Natural killer cell (primary cell): Measurements from ENCODE around the gene ATP5MK. TPM values are rescaled to one million over a fixed set of nuclear protein-coding genes. Genes with fewer than 3 reads are reported as not detected.

Source experiments
- ATAC-seq, 3 donors: fragments of 150-1000 bp in 2 of 3; fragments of 200-7000 bp in 1 of 3; cut with Tn5 transposase; 1 replicate in 1 of 3; 2 replicates in 2 of 3; pipeline ENCODE4 v1.10.0; 2021; ENCODE audit warnings: mild to moderate bottlenecking in 2 of 3, moderate library complexity in 2 of 3
- DNase-seq, 2 donors: peaks; one replicate each; pipeline versions ENCODE4 v3.0.0 to v3.0.0-alpha.2; 2013 to 2021; ENCODE audit warnings: mixed read lengths in 1 of 2
- H3K27ac ChIP-seq: one replicate; pipeline ENCODE4 v1.5.1; 2013; ENCODE audit warnings: mild to moderate bottlenecking, low read length
- H3K27me3 ChIP-seq: one replicate; pipeline ENCODE4 v1.6.1; 2013; ENCODE audit warnings: low read length; ENCODE audit not compliant: control insufficient read depth, insufficient read depth
- H3K36me3 ChIP-seq: one replicate; pipeline ENCODE4 v1.6.1; 2013; ENCODE audit warnings: low read length; ENCODE audit not compliant: control insufficient read depth, insufficient read depth
- H3K4me1 ChIP-seq: one replicate; pipeline ENCODE4 v1.6.1; 2013; ENCODE audit warnings: low read length; ENCODE audit not compliant: control insufficient read depth, insufficient read depth
- H3K4me3 ChIP-seq: one replicate; pipeline ENCODE4 v1.5.1; 2013; ENCODE audit warnings: low read length
- H3K9me3 ChIP-seq: one replicate; pipeline ENCODE4 v1.6.1; 2013; ENCODE audit warnings: low read length; ENCODE audit not compliant: control insufficient read depth, insufficient read depth
- H3K27ac Mint-ChIP-seq, 2 donors: one replicate each; pipeline ENCODE4 v1.8.0; 2022; ENCODE audit warnings: mild to moderate bottlenecking in 2 of 2, mixed read lengths in 2 of 2, moderate library complexity in 1 of 2
- H3K27me3 Mint-ChIP-seq, 2 donors: one replicate each; pipeline ENCODE4 v1.8.0; 2022; ENCODE audit warnings: low read depth in 2 of 2, mixed read lengths in 2 of 2
- H3K36me3 Mint-ChIP-seq: one replicate; pipeline ENCODE4 v1.8.0; 2022; ENCODE audit warnings: mixed read lengths
- H3K4me1 Mint-ChIP-seq, 2 donors: one replicate each; pipeline ENCODE4 v1.8.0; 2022; ENCODE audit warnings: mixed read lengths in 2 of 2
- H3K4me3 Mint-ChIP-seq: one replicate; pipeline ENCODE4 v1.8.0; 2022; ENCODE audit warnings: mild to moderate bottlenecking, moderate library complexity, mixed read lengths
- H3K9me3 Mint-ChIP-seq, 2 donors: one replicate each; pipeline ENCODE4 v1.8.0; 2022; ENCODE audit warnings: mixed read lengths in 2 of 2
- WGBS: methylation state at CpG from one replicate; pipeline ENCODE4 v1.1.7; 2013; ENCODE audit warnings: missing lambda C conversion rate; ENCODE audit not compliant: insufficient coverage; 5-methylcytosine and 5-hydroxymethylcytosine counted together
- intact Hi-C: fragments of 100-400 bp; cut with micrococcal nuclease; formaldehyde crosslinking; loops from one replicate; pipeline ENCODE4 v1.14.2; 2022
- total RNA-seq, 4 donors: library from RNA; stranded (reverse); fragments of 120-200 nt in 1 of 4; gene quantifications; one replicate each; pipeline versions ENCODE4 v1.2.3 to v1.2.4, GENCODE V29; 2013 to 2022
- TF ChIP-seq, protein P1 (sequence below): fragments of 200-600 bp; IDR thresholded peaks from one replicate; pipeline ENCODE4 v1.8.0; 2022; ENCODE audit warnings: antibody characterized with exemption

ATP5MK gene
- total RNA-seq, 3 donors from 2014 or later (not counting 1 experiment from before 2014, with no cell fraction given) = 121 to 157 (median 154) TPM

DNA sequence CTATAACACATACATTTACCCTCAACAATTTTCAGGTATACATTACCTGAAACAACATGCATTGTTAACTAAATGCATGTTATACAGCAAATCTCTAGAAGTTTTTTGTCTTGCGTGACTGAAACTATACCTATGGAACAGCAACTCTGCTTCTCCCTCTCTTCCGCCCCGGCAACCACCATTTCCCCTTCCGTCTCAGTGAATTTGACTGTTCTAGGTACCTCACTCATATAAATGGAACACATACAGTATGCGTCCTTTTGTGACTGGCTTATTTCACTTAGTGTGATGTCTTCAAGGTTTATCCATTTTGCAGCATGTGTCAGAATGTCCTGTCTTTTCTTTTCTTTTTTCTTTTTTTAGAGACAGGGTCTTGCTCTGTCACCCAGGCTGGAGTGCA, 33.4 kb upstream of the ATP5MK start:
- DNase-seq = peak in 1 of 2 donors; percentile 37
- Mint-ChIP-seq H3K4me3 (no peak overlapping the region), H3K9me3 (no peaks in the 10 kb centered on the region), H3K4me1 (no peaks in the 10 kb centered on the region), H3K36me3 (peaks cover 9% of the 10 kb centered on the region), H3K27me3 (no peaks in the 10 kb centered on the region), H3K27ac (peak overlapping the region in 1 of 2 donors; percentile 65)
- intact Hi-C loops = no loop called here
- Histone ChIP-seq H3K36me3 (peaks cover 44% of the 10 kb centered on the region), H3K4me1 (no peaks in the 10 kb centered on the region), H3K27me3 (no peaks in the 10 kb centered on the region), H3K9me3 (no peaks in the 10 kb centered on the region), H3K4me3 (no peak overlapping the region), H3K27ac (no peak overlapping the region)
- TF ChIP-seq, protein P1, sequence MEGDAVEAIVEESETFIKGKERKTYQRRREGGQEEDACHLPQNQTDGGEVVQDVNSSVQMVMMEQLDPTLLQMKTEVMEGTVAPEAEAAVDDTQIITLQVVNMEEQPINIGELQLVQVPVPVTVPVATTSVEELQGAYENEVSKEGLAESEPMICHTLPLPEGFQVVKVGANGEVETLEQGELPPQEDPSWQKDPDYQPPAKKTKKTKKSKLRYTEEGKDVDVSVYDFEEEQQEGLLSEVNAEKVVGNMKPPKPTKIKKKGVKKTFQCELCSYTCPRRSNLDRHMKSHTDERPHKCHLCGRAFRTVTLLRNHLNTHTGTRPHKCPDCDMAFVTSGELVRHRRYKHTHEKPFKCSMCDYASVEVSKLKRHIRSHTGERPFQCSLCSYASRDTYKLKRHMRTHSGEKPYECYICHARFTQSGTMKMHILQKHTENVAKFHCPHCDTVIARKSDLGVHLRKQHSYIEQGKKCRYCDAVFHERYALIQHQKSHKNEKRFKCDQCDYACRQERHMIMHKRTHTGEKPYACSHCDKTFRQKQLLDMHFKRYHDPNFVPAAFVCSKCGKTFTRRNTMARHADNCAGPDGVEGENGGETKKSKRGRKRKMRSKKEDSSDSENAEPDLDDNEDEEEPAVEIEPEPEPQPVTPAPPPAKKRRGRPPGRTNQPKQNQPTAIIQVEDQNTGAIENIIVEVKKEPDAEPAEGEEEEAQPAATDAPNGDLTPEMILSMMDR = no peak
- WGBS = 78% methylated on average over 5 of the region's 5 CpGs
- ATAC-seq = no peak

DNA sequence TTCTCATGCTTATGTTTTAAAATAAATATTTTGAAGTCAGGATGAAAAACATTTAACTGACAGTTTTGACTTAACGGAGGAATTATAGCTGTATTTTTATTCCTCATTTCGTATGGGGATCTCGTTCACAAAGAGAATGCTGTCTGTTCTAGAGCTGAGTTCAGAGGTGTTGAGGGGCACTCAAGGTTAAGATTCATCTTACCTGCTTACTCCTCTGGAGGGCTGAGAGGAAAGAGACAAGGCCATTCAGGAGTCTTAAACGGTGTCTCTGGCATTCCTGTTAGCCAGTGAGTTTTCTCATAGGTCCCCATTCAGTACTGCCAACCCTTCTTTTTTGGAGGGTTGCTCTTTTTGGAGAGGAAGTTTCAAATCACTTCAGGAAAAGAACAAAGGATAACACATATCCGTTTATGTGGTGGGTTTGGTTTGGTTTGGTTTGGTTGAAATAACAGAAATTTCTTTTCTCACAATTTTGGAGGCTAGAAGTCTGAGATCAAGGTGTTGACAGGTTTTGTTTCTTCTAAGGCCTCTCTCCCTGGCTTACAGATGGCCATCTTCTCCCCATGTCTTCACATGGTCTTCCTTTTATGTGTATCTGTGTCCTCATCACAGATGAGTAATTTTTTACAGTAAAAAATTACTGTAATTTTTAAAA, 32.8 kb upstream of the ATP5MK start:
- Mint-ChIP-seq H3K4me3 (no peak overlapping the region), H3K36me3 (peaks cover 10% of the 10 kb centered on the region), H3K27me3 (no peaks in the 10 kb centered on the region), H3K9me3 (no peaks in the 10 kb centered on the region), H3K4me1 (no peaks in the 10 kb centered on the region), H3K27ac (peak overlapping the region in 1 of 2 donors; percentile 65)
- TF ChIP-seq, protein P1 = no peak
- peaks cover 44% of the 10 kb centered on the region for H3K36me3 ChIP-seq
- H3K9me3 ChIP-seq = no peaks in the 10 kb centered on the region
- DNase-seq (peak in 1 of 2 donors; percentile 21), ATAC-seq (no peak)
- intact Hi-C loops = no loop called here
- no peak overlapping the region for H3K27ac ChIP-seq
- H3K4me1 ChIP-seq = no peaks in the 10 kb centered on the region
- 51% methylated on average over 5 of the region's 5 CpGs for WGBS
- no peaks in the 10 kb centered on the region for H3K27me3 ChIP-seq
- no peak overlapping the region for H3K4me3 ChIP-seq

DNA sequence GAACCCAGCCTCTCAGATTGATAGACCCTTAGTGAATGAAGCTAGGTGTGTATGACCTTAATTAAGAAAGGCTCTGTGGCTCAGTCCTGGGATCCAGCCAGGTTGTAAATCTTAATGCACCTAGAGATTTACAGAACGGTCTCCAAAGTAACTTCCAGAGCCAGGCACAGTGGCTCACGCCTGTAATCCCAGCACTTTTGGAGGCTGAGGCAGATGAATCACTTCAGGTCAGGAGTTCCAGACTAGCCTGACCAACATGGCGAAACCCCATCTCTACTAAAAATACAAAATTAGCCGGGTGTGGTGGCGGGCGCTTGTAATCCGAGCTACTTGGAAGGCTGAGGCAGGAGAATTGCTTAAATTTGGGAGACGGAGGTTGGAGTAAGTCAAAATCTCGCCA, 31.6 kb upstream of the ATP5MK start:
- WGBS = 98% methylated on average over 9 of the region's 9 CpGs
- H3K9me3 ChIP-seq = no peaks in the 10 kb centered on the region
- H3K4me3 ChIP-seq = no peak overlapping the region
- TF ChIP-seq, protein P1 = no peak
- Mint-ChIP-seq H3K9me3 (no peaks in the 10 kb centered on the region), H3K36me3 (peaks cover 18% of the 10 kb centered on the region), H3K4me3 (no peak overlapping the region), H3K27me3 (no peaks in the 10 kb centered on the region), H3K4me1 (no peaks in the 10 kb centered on the region), H3K27ac (no peak overlapping the region)
- intact Hi-C loops = no loop called here
- H3K27me3 ChIP-seq = no peaks in the 10 kb centered on the region
- peaks cover 49% of the 10 kb centered on the region for H3K36me3 ChIP-seq
- DNase-seq = no peak
- ATAC-seq = no peak
- no peak overlapping the region for H3K27ac ChIP-seq
- no peaks in the 10 kb centered on the region for H3K4me1 ChIP-seq

DNA sequence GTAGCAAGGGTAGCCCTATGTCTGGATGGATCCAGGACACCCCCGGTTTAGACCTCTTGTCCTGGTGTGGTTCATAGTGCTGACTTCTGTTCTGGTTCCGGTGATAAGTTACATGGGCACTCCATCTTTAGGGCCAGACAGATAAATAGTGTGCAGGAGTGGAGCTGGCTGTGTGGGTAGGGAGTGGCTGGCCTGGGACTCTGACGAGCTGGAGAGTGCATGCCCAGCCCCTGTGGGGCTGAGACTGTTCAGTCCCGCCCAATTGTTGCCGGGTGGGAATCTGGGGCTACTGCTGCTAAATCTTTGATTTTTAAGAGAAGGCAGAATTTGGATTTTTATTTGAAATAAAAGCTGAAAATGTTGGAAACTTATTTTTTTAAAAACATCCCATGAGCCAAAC, 27.5 kb upstream of the ATP5MK start:
- H3K4me3 Mint-ChIP-seq = no peak overlapping the region
- no peak for ATAC-seq
- H3K9me3 ChIP-seq = no peaks in the 10 kb centered on the region
- no peak overlapping the region for H3K4me3 ChIP-seq
- intact Hi-C loops = no loop called here
- no peak for DNase-seq
- no peaks in the 10 kb centered on the region for H3K27me3 Mint-ChIP-seq
- TF ChIP-seq, protein P1 = no peak
- no peak overlapping the region for H3K27ac ChIP-seq
- H3K4me1 ChIP-seq = no peaks in the 10 kb centered on the region
- peaks cover 15% of the 10 kb centered on the region for H3K36me3 Mint-ChIP-seq
- 95% methylated on average over 5 of the region's 5 CpGs for WGBS
- no peak overlapping the region for H3K27ac Mint-ChIP-seq
- no peaks in the 10 kb centered on the region for H3K4me1 Mint-ChIP-seq
- no peaks in the 10 kb centered on the region for H3K27me3 ChIP-seq
- peaks cover 70% of the 10 kb centered on the region for H3K36me3 ChIP-seq
- no peaks in the 10 kb centered on the region for H3K9me3 Mint-ChIP-seq
